Loucy (cell line): ENCODE results near the gene ARHGAP26.

Experiments used
- H2AFZ ChIP-seq: fragments of 200-600 bp; sonication (generic); 2 replicates; pipeline ENCODE4 v1.6.0; 2016; ENCODE audit warnings: antibody characterized with exemption, mild to moderate bottlenecking, low read length, moderate library complexity
- H3F3A ChIP-seq: fragments of 200-600 bp; 2 replicates; pipeline ENCODE4 v1.6.0; 2016; ENCODE audit warnings: antibody characterized with exemption, low read depth, mild to moderate bottlenecking
- H3K27me3 ChIP-seq: fragments of 200-600 bp; sonication (generic); 2 replicates; pipeline ENCODE4 v1.6.1; 2014; ENCODE audit warnings: low read length, mild to moderate bottlenecking; ENCODE audit not compliant: insufficient read depth, poor library complexity, severe bottlenecking
- H3K36me3 ChIP-seq: fragments of 200-600 bp; sonication (generic); 2 replicates; pipeline ENCODE4 v1.6.1; 2016; ENCODE audit warnings: low read length; ENCODE audit not compliant: insufficient read depth
- H3K4me1 ChIP-seq: fragments of 200-600 bp; sonication (generic); 2 replicates; pipeline ENCODE4 v1.5.1; 2014; ENCODE audit warnings: low read length, mild to moderate bottlenecking; ENCODE audit not compliant: insufficient read depth, poor library complexity, severe bottlenecking
- H3K4me2 ChIP-seq: fragments of 200-600 bp; sonication (generic); 2 replicates; pipeline ENCODE4 v1.6.0; 2014; ENCODE audit warnings: antibody characterized with exemption, low read length, low read depth, mild to moderate bottlenecking; ENCODE audit not compliant: poor library complexity, severe bottlenecking
- H3K4me3 ChIP-seq: fragments of 200-600 bp; sonication (generic); 2 replicates; pipeline ENCODE4 v1.5.1; 2014; ENCODE audit warnings: low read length, mild to moderate bottlenecking, mixed read lengths; ENCODE audit not compliant: poor library complexity, severe bottlenecking
- H3K79me2 ChIP-seq: fragments of 200-600 bp; sonication (generic); 2 replicates; pipeline ENCODE4 v1.6.1; 2014; ENCODE audit warnings: low read length; ENCODE audit not compliant: insufficient read depth
- H3K9ac ChIP-seq: fragments of 200-600 bp; sonication (generic); 2 replicates; pipeline ENCODE4 v1.6.0; 2014; ENCODE audit warnings: mild to moderate bottlenecking, low read depth, low read length, moderate library complexity; ENCODE audit not compliant: poor library complexity, severe bottlenecking
- H3K9me2 ChIP-seq: fragments of 200-600 bp; sonication (generic); replicated peaks from 2 replicates; pipeline ENCODE4 v1.6.1; 2016; ENCODE audit warnings: low read depth, low read length, mixed read lengths
- H3K9me3 ChIP-seq: fragments of 200-600 bp; sonication (generic); 2 replicates; pipeline ENCODE4 v1.6.1; 2014; ENCODE audit warnings: mild to moderate bottlenecking, antibody characterized with exemption, low read length, low read depth; ENCODE audit not compliant: insufficient read depth
- H4K20me1 ChIP-seq: fragments of 200-600 bp; sonication (generic); 2 replicates; pipeline ENCODE4 v1.6.0; 2014; ENCODE audit warnings: antibody characterized with exemption, low read length, mild to moderate bottlenecking; ENCODE audit not compliant: insufficient read depth, poor library complexity, severe bottlenecking
- CTCF ChIP-seq: fragments of 200-600 bp; sonication (generic); conservative IDR thresholded peaks from 2 replicates; pipeline ENCODE4 v1.5.1; 2014; ENCODE audit warnings: mild to moderate bottlenecking, antibody characterized with exemption, low read length
- EZH2phosphoT487 ChIP-seq: fragments of 200-600 bp; IDR thresholded peaks from 2 replicates; pipeline ENCODE4 v1.6.1; 2018; ENCODE audit warnings: antibody characterized with exemption, mild to moderate bottlenecking, moderate library complexity, borderline replicate concordance

Gene ARHGAP26

GRCh38 chr5:143040622-143041021 is 270.4 kb downstream of the ARHGAP26 start:
- Histone ChIP-seq H4K20me1 (no peaks in the 10 kb centered on the region), H3K9me2 (no peaks in the 10 kb centered on the region), H3F3A (no peaks in the 10 kb centered on the region), H3K27me3 (no peaks in the 10 kb centered on the region), H3K9me3 (no peaks in the 10 kb centered on the region), H3K36me3 (peaks cover 11% of the 10 kb centered on the region), H3K4me3 (no peak overlapping the region), H3K9ac (no peak overlapping the region), H3K79me2 (no peaks in the 10 kb centered on the region), H3K4me1 (peaks cover 25% of the 10 kb centered on the region), H2AFZ (no peak overlapping the region), H3K4me2 (no peak overlapping the region)
- TF ChIP-seq EZH2phosphoT487 (no peak), CTCF (no peak)

GRCh38 chr5:143041461-143041860 is 271.3 kb downstream of the ARHGAP26 start:
- TF ChIP-seq CTCF (no peak), EZH2phosphoT487 (no peak)
- H3K4me1 ChIP-seq = peaks cover 25% of the 10 kb centered on the region
- no peak overlapping the region for H3K4me3 ChIP-seq
- H3K4me2 ChIP-seq = no peak overlapping the region
- H4K20me1 ChIP-seq = no peaks in the 10 kb centered on the region
- H3K9me2 ChIP-seq = no peaks in the 10 kb centered on the region
- no peaks in the 10 kb centered on the region for H3K9me3 ChIP-seq
- H3F3A ChIP-seq = no peaks in the 10 kb centered on the region
- peaks cover 11% of the 10 kb centered on the region for H3K36me3 ChIP-seq
- H3K79me2 ChIP-seq = no peaks in the 10 kb centered on the region
- no peak overlapping the region for H3K9ac ChIP-seq
- H3K27me3 ChIP-seq = no peaks in the 10 kb centered on the region
- no peak overlapping the region for H2AFZ ChIP-seq

- TF ChIP-seq EZH2phosphoT487 (no peak), CTCF (no peak)
- H3F3A ChIP-seq = no peaks in the 10 kb centered on the region
- no peak overlapping the region for H2AFZ ChIP-seq
- H4K20me1 ChIP-seq = no peaks in the 10 kb centered on the region
- H3K79me2 ChIP-seq = no peaks in the 10 kb centered on the region
- H3K9me2 ChIP-seq = no peaks in the 10 kb centered on the region
- H3K9me3 ChIP-seq = no peaks in the 10 kb centered on the region
- peaks cover 11% of the 10 kb centered on the region for H3K36me3 ChIP-seq
- H3K27me3 ChIP-seq = no peaks in the 10 kb centered on the region
- H3K9ac ChIP-seq = no peak overlapping the region
- no peak overlapping the region for H3K4me2 ChIP-seq
- H3K4me1 ChIP-seq = peaks cover 18% of the 10 kb centered on the region
- H3K4me3 ChIP-seq = no peak overlapping the region
Measured at GRCh38 chr5:143041972-143042770, 272.0 kb downstream of the ARHGAP26 start.
